AG10803 (cell line): Measurements from ENCODE around the gene AHNAK.

Experiments
- DNase-seq: peaks from one replicate; pipeline ENCODE4 v3.0.0; 2010; ENCODE audit warnings: low read depth
- H3K4me3 ChIP-seq: 2 replicates; pipeline ENCODE4 v1.5.1; 2011; ENCODE audit warnings: mild to moderate bottlenecking, low read length, control low read depth
- TF ChIP-seq, protein P1 (sequence below): conservative IDR thresholded peaks from 2 replicates; pipeline ENCODE4 v1.5.1; 2011; ENCODE audit warnings: mild to moderate bottlenecking, low read length, control low read depth, inconsistent platforms

The AHNAK gene

DNA sequence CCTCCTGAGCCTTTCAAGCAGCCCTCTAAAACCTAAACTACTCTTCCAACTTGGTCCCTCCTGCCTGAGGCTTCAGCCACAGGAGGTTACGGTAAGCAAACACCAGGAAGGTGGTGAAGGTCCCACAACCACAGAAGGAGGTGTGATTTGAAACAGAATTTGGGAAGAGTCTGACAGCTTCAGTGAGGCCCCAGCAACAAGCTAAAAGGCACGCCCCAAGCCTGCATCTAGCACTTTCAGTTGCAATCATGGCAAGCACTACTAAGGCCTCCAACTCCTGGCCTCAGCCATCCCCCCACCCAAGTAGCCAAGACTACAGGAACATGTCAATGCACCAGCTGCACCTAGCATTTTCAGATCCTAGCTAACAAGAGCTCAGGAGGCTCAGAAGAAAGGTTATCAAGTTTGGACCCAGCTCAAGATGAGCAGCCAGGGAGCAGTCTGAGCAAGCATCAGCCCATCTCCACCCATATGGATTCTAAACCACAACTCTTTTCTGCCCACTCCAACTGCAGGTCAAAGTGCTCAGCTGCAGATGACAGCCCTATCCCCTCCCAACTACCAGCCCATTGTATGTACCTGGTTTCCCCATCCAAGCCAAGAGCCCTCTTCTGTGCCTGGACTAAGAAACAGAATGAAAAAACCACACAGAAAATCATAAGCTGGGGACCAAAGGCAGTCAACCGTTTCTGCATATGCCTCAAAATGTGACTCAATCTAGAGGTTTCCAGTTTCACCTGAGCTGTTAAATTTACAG, 10.4 kb upstream of the AHNAK start:
- TF ChIP-seq, protein P1, sequence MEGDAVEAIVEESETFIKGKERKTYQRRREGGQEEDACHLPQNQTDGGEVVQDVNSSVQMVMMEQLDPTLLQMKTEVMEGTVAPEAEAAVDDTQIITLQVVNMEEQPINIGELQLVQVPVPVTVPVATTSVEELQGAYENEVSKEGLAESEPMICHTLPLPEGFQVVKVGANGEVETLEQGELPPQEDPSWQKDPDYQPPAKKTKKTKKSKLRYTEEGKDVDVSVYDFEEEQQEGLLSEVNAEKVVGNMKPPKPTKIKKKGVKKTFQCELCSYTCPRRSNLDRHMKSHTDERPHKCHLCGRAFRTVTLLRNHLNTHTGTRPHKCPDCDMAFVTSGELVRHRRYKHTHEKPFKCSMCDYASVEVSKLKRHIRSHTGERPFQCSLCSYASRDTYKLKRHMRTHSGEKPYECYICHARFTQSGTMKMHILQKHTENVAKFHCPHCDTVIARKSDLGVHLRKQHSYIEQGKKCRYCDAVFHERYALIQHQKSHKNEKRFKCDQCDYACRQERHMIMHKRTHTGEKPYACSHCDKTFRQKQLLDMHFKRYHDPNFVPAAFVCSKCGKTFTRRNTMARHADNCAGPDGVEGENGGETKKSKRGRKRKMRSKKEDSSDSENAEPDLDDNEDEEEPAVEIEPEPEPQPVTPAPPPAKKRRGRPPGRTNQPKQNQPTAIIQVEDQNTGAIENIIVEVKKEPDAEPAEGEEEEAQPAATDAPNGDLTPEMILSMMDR: no peak
- DNase-seq: no peak
- H3K4me3 ChIP-seq: no peak overlapping the region; the same call in 1 of the 2 replicates

DNA sequence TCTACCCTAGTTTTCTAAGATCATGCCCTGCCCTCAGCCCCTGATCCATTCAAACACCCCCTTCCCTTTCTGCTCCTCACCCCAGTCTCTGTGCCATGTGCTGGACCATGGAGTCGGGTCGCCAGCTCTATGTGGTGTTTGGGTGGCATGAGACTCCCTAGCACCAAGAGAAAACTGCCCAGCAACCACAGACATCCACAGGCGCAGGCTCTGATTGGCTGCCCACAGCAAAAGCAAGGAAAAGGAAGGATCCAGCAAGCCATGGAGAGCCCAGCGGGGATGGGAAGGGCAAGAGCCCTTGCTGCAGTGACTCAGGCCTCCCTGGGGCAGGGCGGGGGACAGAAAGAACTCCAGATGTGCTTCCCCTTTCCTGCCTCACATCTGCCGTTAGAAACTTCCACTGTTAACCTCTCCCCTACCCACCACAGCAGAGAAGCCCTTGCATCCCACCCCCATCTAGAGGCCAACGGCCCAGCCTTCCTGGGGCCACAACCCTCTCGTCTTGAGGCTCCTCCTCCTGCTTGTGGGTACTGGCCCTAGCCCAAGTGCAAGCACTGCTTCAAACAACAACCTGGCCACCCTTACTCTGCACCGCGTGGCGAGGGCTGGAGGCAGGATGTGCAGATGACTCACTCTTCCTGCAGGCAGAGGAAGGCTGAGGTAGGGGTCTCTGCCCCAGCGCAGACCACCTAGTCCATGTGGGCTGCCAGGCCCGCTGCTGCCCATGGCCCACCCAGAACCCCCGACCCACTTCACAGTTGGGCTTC, 9.7 kb upstream of the AHNAK start:
- peak; percentile 95 for DNase-seq
- TF ChIP-seq, protein P1: no peak
- H3K4me3 ChIP-seq: peak overlapping the region; percentile 42

DNA sequence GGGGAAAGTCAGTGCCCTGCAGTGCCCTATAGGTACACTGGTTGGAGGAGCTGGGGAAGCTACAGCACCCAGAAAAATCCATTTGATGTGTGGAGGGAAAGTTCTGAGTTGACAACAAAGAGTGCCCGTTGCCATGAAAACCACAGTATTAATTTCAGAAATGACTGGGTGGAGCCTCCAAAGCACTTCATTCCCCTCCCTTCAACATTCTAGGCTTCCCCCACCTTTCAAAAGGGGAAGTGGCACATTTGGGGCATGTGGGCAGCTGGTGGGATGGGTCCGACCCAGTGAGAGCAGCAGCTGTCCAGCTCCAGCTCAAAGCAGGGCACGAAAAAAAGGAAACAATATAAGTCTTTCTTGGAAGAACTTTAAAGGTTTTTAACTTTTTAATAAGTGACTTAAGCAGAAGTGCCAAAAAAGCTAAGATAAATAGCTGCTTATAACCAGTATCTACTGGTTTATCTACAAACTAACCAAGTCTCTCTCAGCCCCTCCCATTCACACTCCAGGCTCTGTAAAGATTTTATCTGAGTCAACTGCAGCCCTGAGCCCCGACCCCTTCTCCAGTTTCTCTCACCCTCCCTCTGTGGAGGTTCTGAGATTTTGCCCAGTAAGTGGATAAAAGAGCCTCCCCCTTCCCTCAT, 9.0 kb upstream of the AHNAK start:
- DNase-seq: no peak
- TF ChIP-seq, protein P1: no peak
- H3K4me3 ChIP-seq: peak overlapping the region; percentile 42

- TF ChIP-seq, protein P1: no peak
- DNase-seq: no peak
- peak overlapping the region; percentile 52 for H3K4me3 ChIP-seq
These were observed 8.0 kb upstream of the AHNAK start for GRCh38 chr11:62554387-62555167.

DNA sequence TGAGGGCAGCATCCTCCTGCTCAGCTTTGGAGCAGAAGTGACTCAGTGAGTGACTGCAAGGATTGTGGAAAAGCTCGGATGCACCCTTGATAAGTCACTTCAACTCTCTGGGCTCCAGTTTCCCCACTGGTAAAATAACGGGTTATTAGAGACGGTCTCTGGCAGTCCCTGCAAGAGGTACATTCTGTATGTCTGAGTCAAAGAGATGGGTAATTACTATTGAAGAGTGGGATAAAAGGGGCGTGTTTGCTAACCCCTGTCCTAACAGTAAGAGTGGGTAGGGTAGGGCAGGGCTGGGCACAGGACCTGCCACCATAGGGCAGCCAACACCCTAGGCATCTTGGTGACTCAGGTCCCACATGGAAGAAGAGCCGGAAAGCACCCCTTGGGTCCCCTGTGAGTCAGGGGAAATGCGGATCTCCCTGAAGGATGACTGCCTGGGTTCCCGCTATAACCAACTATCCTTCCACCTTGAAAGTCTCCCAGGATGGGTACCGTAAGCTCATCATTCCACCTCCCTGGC, 7.3 kb upstream of the AHNAK start:
- peak; percentile 83 for DNase-seq
- TF ChIP-seq, protein P1: no peak
- peak overlapping the region; percentile 52 for H3K4me3 ChIP-seq

GRCh38 chr11:62553080-62553838, 6.7 kb upstream of the AHNAK start:
- DNase-seq: peak; percentile 97
- TF ChIP-seq, protein P1: no peak
- peak overlapping the region; percentile 52 for H3K4me3 ChIP-seq
